HEK293 (cell line): ENCODE measurements around the gene MUC13.

Experiments
- AEBP2 ChIP-seq: fragments of 450-650 bp; formaldehyde crosslinking; IDR thresholded peaks from 2 replicates; pipeline ENCODE4 v1.5.1; 2016; ENCODE audit warnings: missing biosample characterization, missing genetic modification characterization, borderline replicate concordance
- BCL11B ChIP-seq: fragments of 450-650 bp; formaldehyde crosslinking; IDR thresholded peaks from 2 replicates; pipeline ENCODE4 v1.5.1; 2016; ENCODE audit warnings: low read depth, missing biosample characterization, missing genetic modification characterization
- EGR2 ChIP-seq: fragments of 450-650 bp; formaldehyde crosslinking; IDR thresholded peaks from 2 replicates; pipeline ENCODE4 v1.5.1; 2016; ENCODE audit warnings: low read depth, missing biosample characterization, missing genetic modification characterization
- GFI1B ChIP-seq: fragments of 450-650 bp; formaldehyde crosslinking; IDR thresholded peaks from 2 replicates; pipeline ENCODE4 v1.5.1; 2016; ENCODE audit warnings: missing biosample characterization, missing genetic modification characterization
- GLI2 ChIP-seq: fragments of 450-650 bp; formaldehyde crosslinking; IDR thresholded peaks from 2 replicates; pipeline ENCODE4; 2017; ENCODE audit warnings: missing biosample characterization, missing genetic modification characterization, low read depth, borderline replicate concordance
- KLF1 ChIP-seq: fragments of 450-650 bp; formaldehyde crosslinking; IDR thresholded peaks from 2 replicates; pipeline ENCODE4 v1.5.1; 2016; ENCODE audit warnings: missing biosample characterization, missing genetic modification characterization
- KLF16 ChIP-seq: fragments of 450-650 bp; formaldehyde crosslinking; IDR thresholded peaks from 2 replicates; pipeline ENCODE4 v1.5.1; 2017; ENCODE audit warnings: missing biosample characterization, missing genetic modification characterization
- PBX3 ChIP-seq: sonication (generic); formaldehyde crosslinking; IDR thresholded peaks from 2 replicates; pipeline ENCODE4 v1.8.1; 2022; ENCODE audit warnings: mild to moderate bottlenecking, moderate library complexity, missing genetic modification reagents
- PRDM4 ChIP-seq: fragments of 450-650 bp; formaldehyde crosslinking; IDR thresholded peaks from 2 replicates; pipeline ENCODE4 v1.5.1; 2017; ENCODE audit warnings: missing biosample characterization, missing genetic modification characterization
- SP3 ChIP-seq: fragments of 450-650 bp; formaldehyde crosslinking; IDR thresholded peaks from 2 replicates; pipeline ENCODE4 v1.5.1; 2016; ENCODE audit warnings: missing biosample characterization, missing genetic modification characterization
- SP7 ChIP-seq: fragments of 450-650 bp; formaldehyde crosslinking; IDR thresholded peaks from 2 replicates; pipeline ENCODE4 v1.5.1; 2016; ENCODE audit warnings: missing biosample characterization, missing genetic modification characterization
- YY1 ChIP-seq: fragments of 450-650 bp; formaldehyde crosslinking; IDR thresholded peaks from 2 replicates; pipeline ENCODE4 v1.5.1; 2018; ENCODE audit warnings: missing biosample characterization, missing genetic modification characterization
- ZBTB11 ChIP-seq: fragments of 450-650 bp; formaldehyde crosslinking; conservative IDR thresholded peaks from 2 replicates; pipeline ENCODE4 v1.5.1; 2016; ENCODE audit warnings: low read depth, missing biosample characterization, missing genetic modification characterization
- ZBTB21 ChIP-seq: fragments of 450-650 bp; formaldehyde crosslinking; IDR thresholded peaks from 2 replicates; pipeline ENCODE4 v1.5.1; 2017; ENCODE audit warnings: missing biosample characterization, missing genetic modification characterization
- ZBTB26 ChIP-seq: fragments of 450-650 bp; formaldehyde crosslinking; optimal IDR thresholded peaks from 2 replicates; pipeline ENCODE3; 2016; ENCODE audit warnings: missing biosample characterization, mild to moderate bottlenecking, missing genetic modification characterization
- ZFHX2 ChIP-seq: fragments of 450-650 bp; formaldehyde crosslinking; conservative IDR thresholded peaks from 2 replicates; pipeline ENCODE4 v1.5.1; 2016; ENCODE audit warnings: missing biosample characterization, missing genetic modification characterization
- ZNF157 ChIP-seq: fragments of 450-650 bp; formaldehyde crosslinking; IDR thresholded peaks from 2 replicates; pipeline ENCODE4 v1.5.1; 2016; ENCODE audit warnings: missing biosample characterization, missing genetic modification characterization
- ZNF16 ChIP-seq: fragments of 450-650 bp; formaldehyde crosslinking; IDR thresholded peaks from 2 replicates; pipeline ENCODE4 v1.5.1; 2016; ENCODE audit warnings: low read depth, missing biosample characterization, missing genetic modification characterization
- ZNF324 ChIP-seq: fragments of 450-650 bp; formaldehyde crosslinking; IDR thresholded peaks from 2 replicates; pipeline ENCODE4 v1.5.1; 2016; ENCODE audit warnings: missing biosample characterization, missing genetic modification characterization
- ZNF366 ChIP-seq: fragments of 450-650 bp; formaldehyde crosslinking; conservative IDR thresholded peaks from 2 replicates; pipeline ENCODE4 v1.5.1; 2016; ENCODE audit warnings: missing biosample characterization, missing genetic modification characterization
- ZNF391 ChIP-seq: fragments of 450-650 bp; formaldehyde crosslinking; IDR thresholded peaks from 2 replicates; pipeline ENCODE4 v1.5.1; 2016; ENCODE audit warnings: low read depth, missing biosample characterization, missing genetic modification characterization, borderline replicate concordance
- ZNF394 ChIP-seq: fragments of 450-650 bp; formaldehyde crosslinking; IDR thresholded peaks from 2 replicates; pipeline ENCODE4 v1.5.1; 2016; ENCODE audit warnings: missing biosample characterization, missing genetic modification characterization, mild to moderate bottlenecking, moderate library complexity, borderline replicate concordance
- ZNF433 ChIP-seq: fragments of 450-650 bp; formaldehyde crosslinking; IDR thresholded peaks from 2 replicates; pipeline ENCODE4 v1.5.1; 2016; ENCODE audit warnings: missing biosample characterization, missing genetic modification characterization, low read depth
- ZNF529 ChIP-seq: fragments of 450-650 bp; formaldehyde crosslinking; IDR thresholded peaks from 2 replicates; pipeline ENCODE4 v1.5.1; 2017; ENCODE audit warnings: missing genetic modification characterization, missing biosample characterization; ENCODE audit not compliant: insufficient replicate concordance
- ZNF549 ChIP-seq: fragments of 450-650 bp; IDR thresholded peaks from 2 replicates; pipeline ENCODE4 v1.5.1; 2018; ENCODE audit warnings: missing biosample characterization, missing genetic modification characterization, mild to moderate bottlenecking, inconsistent platforms, moderate library complexity
- ZNF571 ChIP-seq: fragments of 450-650 bp; formaldehyde crosslinking; IDR thresholded peaks from 2 replicates; pipeline ENCODE4 v1.5.0; 2017; ENCODE audit warnings: missing biosample characterization, missing genetic modification characterization
- ZNF670 ChIP-seq: fragments of 450-650 bp; formaldehyde crosslinking; IDR thresholded peaks from 2 replicates; pipeline ENCODE4 v1.5.1; 2016; ENCODE audit warnings: missing biosample characterization, missing genetic modification characterization, low read depth
- ZNF777 ChIP-seq: fragments of 450-650 bp; formaldehyde crosslinking; IDR thresholded peaks from 2 replicates; pipeline ENCODE4 v1.5.1; 2017; ENCODE audit warnings: missing biosample characterization, missing genetic modification characterization, borderline replicate concordance
- ZNF791 ChIP-seq: fragments of 450-650 bp; formaldehyde crosslinking; IDR thresholded peaks from 2 replicates; pipeline ENCODE4 v1.5.1; 2016; ENCODE audit warnings: missing biosample characterization, missing genetic modification characterization
- ZNF830 ChIP-seq: fragments of 450-650 bp; IDR thresholded peaks from 2 replicates; pipeline ENCODE4 v1.5.0; 2018; ENCODE audit warnings: missing biosample characterization, missing genetic modification characterization, low read depth, mild to moderate bottlenecking, moderate library complexity

Gene MUC13

GRCh38 chr3:124887177-124887931 lies 47.2 kb downstream of the MUC13 start, which contains the start of gene ITGB5 (continued):
- TF ChIP-seq ZNF391 (tag by site-specific recombination) (no peak), BCL11B (tag by site-specific recombination) (no peak), ZBTB11 (0 out of 2 replicates have a peak, but pooled peaks have one; percentile 44), GLI2 (tag by site-specific recombination) (no peak), PBX3 (CRISPR knock-in tag) (0 out of 2 replicates have a peak, but pooled peaks have one; percentile 57), ZNF830 (tag by site-specific recombination) (no peak), ZBTB26 (peak; percentile 62), AEBP2 (tag by site-specific recombination) (no peak), EGR2 (tag by site-specific recombination) (no peak), KLF1 (tag by site-specific recombination) (peak; percentile 61), ZNF549 (no peak), ZNF366 (tag by site-specific recombination) (peak; percentile 52; the same call in 1 of the 2 replicates), ZNF529 (tag by site-specific recombination) (no peak), SP7 (tag by site-specific recombination) (peak; percentile 65; the same call in 1 of the 2 replicates), ZNF157 (tag by site-specific recombination) (no peak), ZNF324 (tag by site-specific recombination) (peak; percentile 47; the same call in 1 of the 2 replicates), ZNF394 (tag by site-specific recombination) (peak; percentile 49; the same call in 1 of the 2 replicates), YY1 (tag by site-specific recombination) (peak; percentile 44; the same call in 1 of the 2 replicates), ZBTB21 (tag by site-specific recombination) (no peak), ZNF777 (tag by site-specific recombination) (no peak), ZNF433 (tag by site-specific recombination) (no peak), ZFHX2 (peak; percentile 31; the same call in 1 of the 2 replicates), ZNF16 (tag by site-specific recombination) (no peak), PRDM4 (tag by site-specific recombination) (peak; percentile 97), SP3 (peak; percentile 71), ZNF670 (tag by site-specific recombination) (no peak), GFI1B (tag by site-specific recombination) (no peak), ZNF571 (no peak), ZNF791 (no peak), KLF16 (tag by site-specific recombination) (peak; percentile 85)
